Testis (tissue), 3 donors: ENCODE results near the gene TBXAS1. TPM values are rescaled to one million over a fixed set of nuclear protein-coding genes. Genes with fewer than 3 reads are reported as not detected.

Experiments used
- DNase-seq: peaks from one replicate; pipeline ENCODE4 v3.0.0-alpha.2; 2019
- H3K27ac ChIP-seq, 2 donors: fragments of 200-600 bp; sonication (generic); one replicate each; pipeline ENCODE4 v1.5.1; 2019
- H3K27me3 ChIP-seq: fragments of 200-600 bp; sonication (generic); one replicate; pipeline ENCODE4 v1.5.1; 2019
- H3K36me3 ChIP-seq: fragments of 200-600 bp; sonication (generic); one replicate; pipeline ENCODE4 v1.5.1; 2017; ENCODE audit warnings: low read depth; ENCODE audit errors: missing control alignments
- H3K4me1 ChIP-seq: fragments of 200-600 bp; sonication (generic); one replicate; pipeline ENCODE4 v1.5.1; 2019
- H3K4me3 ChIP-seq, 2 donors: fragments of 200-600 bp; sonication (generic); one replicate each; pipeline ENCODE4 v1.5.1; 2017 to 2019
- H3K9me3 ChIP-seq: fragments of 200-600 bp; sonication (generic); one replicate; pipeline ENCODE4 v1.5.1; 2017
- POLR2A ChIP-seq: fragments of 450-650 bp; IDR thresholded peaks from one replicate; pipeline ENCODE4 v1.6.1; 2017; ENCODE audit warnings: antibody characterized with exemption, mild to moderate bottlenecking, moderate library complexity
- WGBS, 2 donors: methylation state at CpG; one replicate each; pipeline ENCODE4 v1.1.5; 2018; 5-methylcytosine and 5-hydroxymethylcytosine counted together
- intact Hi-C: fragments of 100-400 bp; cut with DNase I; formaldehyde crosslinking; loops from one replicate; pipeline ENCODE4 v1.15.1; 2023; ENCODE audit warnings: low total_unique reads
- polyA plus RNA-seq: library from polyadenylated mRNA; stranded (reverse); fragments of 350-450 nt; fragmentation: Illumina TruSeq; extraction: RNeasy Lipid Tissue Mini Kit (QIAGEN cat#74804); gene quantifications from one replicate; pipeline ENCODE4 v1.2.3, GENCODE V29; 2014; ENCODE audit warnings: low read depth, low replicate concordance; ENCODE audit not compliant: insufficient read depth
- total RNA-seq, 2 donors: library from RNA; depleted of rRNA; stranded (reverse); fragments of >200 nt; gene quantifications; one replicate each; pipeline ENCODE4 v1.2.3, GENCODE V29; 2016
- TF ChIP-seq, protein P1 (sequence below), 3 experiments: fragments of 450-650 bp in 2 of 3; fragments of 200-600 bp in 1 of 3; sonication (generic) in 1 of 3; IDR thresholded peaks; one replicate each; pipeline ENCODE4 v1.5.1; 2016 to 2019; ENCODE audit warnings: antibody characterized with exemption in 3 of 3, mild to moderate bottlenecking in 2 of 3, moderate library complexity in 1 of 3

TBXAS1 gene
- total and polyA plus RNA-seq, 3 donors from 2014 or later = 4.9 to 5.7 (median 5.2) TPM

DNA sequence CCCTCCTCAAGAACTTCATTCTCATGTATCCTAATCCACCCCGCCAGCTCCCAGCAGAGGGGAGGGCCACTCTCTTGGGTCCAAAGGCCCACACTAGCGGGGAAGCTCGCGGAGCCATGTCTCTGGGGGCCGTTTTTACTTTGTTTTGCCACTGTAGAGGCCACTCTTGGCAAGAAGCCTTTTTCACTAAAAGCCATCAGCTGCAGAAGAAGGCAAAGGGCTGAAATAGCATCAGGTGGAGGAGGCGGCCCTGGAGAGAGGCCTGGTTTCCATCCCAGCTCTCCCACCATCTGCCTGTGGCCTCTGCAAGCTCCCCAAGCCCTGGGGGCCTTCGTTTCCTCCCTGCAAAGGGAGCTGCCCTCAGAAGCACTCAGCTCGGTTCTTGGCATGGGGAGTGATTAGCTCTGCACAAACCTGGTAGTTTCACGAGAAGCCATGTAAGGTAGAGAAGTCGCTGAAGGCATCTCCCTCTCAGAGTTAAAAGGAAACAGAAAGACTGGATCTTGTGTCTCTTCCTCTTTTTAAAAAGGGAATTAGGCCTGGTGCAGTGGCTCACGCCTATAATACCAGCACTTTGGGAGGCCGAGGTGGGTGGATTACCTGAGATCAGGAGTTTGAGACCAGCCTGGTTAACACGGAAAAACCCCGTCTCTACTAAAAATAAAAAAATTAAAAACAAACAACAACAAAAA lies 163.4 kb downstream of the TBXAS1 start:
- Histone ChIP-seq H3K4me3 (no peak overlapping the region), H3K27me3 (no peaks in the 10 kb centered on the region), H3K4me1 (no peaks in the 10 kb centered on the region), H3K36me3 (no peaks in the 10 kb centered on the region), H3K27ac (no peak overlapping the region), H3K9me3 (no peaks in the 10 kb centered on the region)
- WGBS, 2 donors = 77 to 83% methylated on average over 14 of the region's 14 CpGs
- intact Hi-C loops = no loop called here
- TF ChIP-seq, protein P1, sequence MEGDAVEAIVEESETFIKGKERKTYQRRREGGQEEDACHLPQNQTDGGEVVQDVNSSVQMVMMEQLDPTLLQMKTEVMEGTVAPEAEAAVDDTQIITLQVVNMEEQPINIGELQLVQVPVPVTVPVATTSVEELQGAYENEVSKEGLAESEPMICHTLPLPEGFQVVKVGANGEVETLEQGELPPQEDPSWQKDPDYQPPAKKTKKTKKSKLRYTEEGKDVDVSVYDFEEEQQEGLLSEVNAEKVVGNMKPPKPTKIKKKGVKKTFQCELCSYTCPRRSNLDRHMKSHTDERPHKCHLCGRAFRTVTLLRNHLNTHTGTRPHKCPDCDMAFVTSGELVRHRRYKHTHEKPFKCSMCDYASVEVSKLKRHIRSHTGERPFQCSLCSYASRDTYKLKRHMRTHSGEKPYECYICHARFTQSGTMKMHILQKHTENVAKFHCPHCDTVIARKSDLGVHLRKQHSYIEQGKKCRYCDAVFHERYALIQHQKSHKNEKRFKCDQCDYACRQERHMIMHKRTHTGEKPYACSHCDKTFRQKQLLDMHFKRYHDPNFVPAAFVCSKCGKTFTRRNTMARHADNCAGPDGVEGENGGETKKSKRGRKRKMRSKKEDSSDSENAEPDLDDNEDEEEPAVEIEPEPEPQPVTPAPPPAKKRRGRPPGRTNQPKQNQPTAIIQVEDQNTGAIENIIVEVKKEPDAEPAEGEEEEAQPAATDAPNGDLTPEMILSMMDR (IDR thresholded peaks at IDR 0.05) = no peak
- no peak for TF ChIP-seq POLR2A
- DNase-seq = no peak

DNA sequence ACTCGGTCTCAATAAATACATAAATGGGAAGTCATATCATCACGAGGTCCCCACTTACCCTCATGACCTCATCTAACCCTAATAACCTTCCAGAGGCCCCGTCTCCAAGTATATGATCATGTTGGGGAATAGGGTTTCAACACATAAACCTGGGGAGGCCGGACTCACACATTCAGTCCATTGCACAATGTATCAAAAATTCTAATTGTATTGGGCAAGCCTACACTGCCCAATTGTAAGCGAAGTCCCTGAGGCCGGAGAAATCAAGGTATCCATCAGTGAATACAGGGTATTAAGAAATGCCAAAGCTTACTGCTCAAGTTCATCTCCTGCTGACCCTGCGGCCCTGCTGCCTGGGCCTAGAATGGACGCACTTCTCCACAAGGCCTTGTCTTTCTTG lies 164.1 kb downstream of the TBXAS1 start:
- TF ChIP-seq, protein P1 (IDR thresholded peaks at IDR 0.05) = no peak
- no peak for TF ChIP-seq POLR2A
- no peak for DNase-seq
- Histone ChIP-seq H3K4me3 (no peak overlapping the region), H3K4me1 (no peaks in the 10 kb centered on the region), H3K9me3 (no peaks in the 10 kb centered on the region), H3K27me3 (no peaks in the 10 kb centered on the region), H3K36me3 (no peaks in the 10 kb centered on the region), H3K27ac (no peak overlapping the region)
- WGBS, 2 donors = 88 to 94% methylated on average over 8 of the region's 8 CpGs
- intact Hi-C loops = no loop called here

DNA sequence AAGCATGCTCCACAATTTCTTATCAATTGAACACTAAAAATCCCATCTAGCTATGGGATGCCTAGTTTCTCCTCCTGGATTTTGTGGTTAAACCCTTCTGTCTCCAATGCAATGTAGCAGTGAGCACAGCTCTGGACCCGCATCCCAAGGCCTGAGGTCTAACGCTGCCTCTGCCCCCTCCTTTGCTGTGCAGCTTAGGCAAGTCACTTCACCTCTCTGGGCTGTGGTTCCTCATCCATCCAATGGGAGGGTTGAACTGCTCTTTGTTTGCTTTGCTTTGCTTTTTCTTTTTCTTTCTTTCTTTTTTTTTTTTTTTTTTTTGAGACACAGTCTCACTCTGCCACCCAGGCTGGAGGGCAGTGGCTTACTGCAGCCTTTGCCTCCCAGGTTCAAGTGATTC lies 164.5 kb downstream of the TBXAS1 start:
- no peaks in the 10 kb centered on the region for H3K9me3 ChIP-seq
- no peak overlapping the region for H3K27ac ChIP-seq
- no peaks in the 10 kb centered on the region for H3K4me1 ChIP-seq
- no peak for TF ChIP-seq POLR2A
- TF ChIP-seq, protein P1 (IDR thresholded peaks at IDR 0.05) = no peak
- intact Hi-C loops = no loop called here
- WGBS, 2 donors = 98 to 100% methylated on average over 2 of the region's 2 CpGs
- no peak for DNase-seq
- no peaks in the 10 kb centered on the region for H3K27me3 ChIP-seq
- H3K36me3 ChIP-seq = no peaks in the 10 kb centered on the region
- no peak overlapping the region for H3K4me3 ChIP-seq

DNA sequence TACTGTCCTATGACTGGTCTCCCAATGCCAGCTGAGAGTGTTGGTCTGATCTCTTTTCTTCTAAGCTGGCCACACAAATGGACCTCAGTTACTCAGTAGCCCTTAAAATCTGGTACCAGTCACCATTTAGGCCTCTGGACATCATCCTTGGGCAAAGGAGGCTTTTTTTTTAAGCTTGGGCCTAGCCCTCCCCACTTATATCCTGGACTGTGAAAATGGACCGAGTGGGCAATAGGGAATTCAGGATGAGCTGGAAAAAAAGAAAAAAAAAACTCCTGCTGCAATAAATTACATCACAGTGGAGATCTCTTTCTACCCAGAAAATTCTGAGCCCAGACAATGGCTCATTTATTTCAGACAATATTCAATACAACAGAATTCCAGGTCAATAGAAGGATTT lies 165.3 kb downstream of the TBXAS1 start:
- TF ChIP-seq POLR2A = no peak
- TF ChIP-seq, protein P1 (IDR thresholded peaks at IDR 0.05) = no peak
- intact Hi-C loops = no loop called here
- no peaks in the 10 kb centered on the region for H3K36me3 ChIP-seq
- no peak overlapping the region for H3K27ac ChIP-seq
- H3K27me3 ChIP-seq = no peaks in the 10 kb centered on the region
- DNase-seq = no peak
- no peak overlapping the region for H3K4me3 ChIP-seq
- H3K4me1 ChIP-seq = no peaks in the 10 kb centered on the region
- 85 to 100% methylated on average over 1 of the region's 1 CpG for WGBS, 2 donors
- H3K9me3 ChIP-seq = no peaks in the 10 kb centered on the region
